ENCODE results near the gene STARD10. TPM values are rescaled to one million over a fixed set of nuclear protein-coding genes. Genes with fewer than 3 reads are reported as not detected.

STARD10 gene
- total RNA-seq, 8 experiments from 2014 or later = 7.8 to 26.9 (median 15.7) TPM

DNA sequence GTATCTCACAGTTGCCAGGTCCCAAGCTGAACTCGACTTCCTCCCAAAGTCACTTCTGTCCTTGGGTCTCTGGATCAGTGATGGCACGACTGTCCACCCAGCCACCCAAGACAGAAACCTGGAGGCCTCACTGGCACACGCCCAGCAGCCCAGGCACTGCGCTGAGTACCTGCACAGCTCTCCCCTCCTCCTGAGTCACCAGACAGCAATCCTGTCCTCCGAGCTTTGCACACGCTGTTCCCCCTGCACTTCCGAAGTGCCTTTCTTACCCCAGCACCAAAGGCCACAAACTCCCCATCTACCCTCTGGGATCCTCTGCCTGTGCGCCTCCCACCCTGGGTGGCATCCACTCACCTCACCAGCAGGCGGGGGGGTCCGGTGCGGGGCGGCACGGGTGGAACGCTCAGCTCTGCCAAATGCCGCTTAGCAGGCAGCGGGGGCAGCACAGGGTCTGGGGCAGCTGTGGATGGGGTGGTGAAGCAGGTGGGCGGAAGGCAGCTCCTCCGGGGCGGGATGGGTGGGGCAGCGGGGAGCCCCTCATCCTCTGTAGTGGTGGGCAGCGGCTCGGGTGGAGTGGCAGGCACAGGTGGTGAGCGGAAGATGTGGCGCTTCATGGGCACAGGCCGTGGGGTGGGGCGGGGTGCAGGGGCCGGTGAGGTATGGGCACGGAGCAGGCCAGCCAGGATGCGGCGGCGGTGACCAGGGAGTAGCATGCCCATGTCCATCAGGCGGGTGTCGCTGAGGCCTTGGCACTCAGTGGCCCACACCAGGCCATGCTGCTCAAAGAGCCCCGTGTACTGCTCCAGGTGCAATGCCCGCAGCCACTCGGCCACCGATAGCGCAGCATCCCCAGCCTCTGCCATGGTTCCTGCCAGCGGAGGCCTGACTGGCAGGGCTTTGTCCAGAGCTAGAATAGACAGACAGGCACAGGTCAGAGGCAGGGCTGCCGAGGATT is 67.3 kb downstream of the STARD10 start:
- Histone ChIP-seq H3K27ac (no peak overlapping the region), H3K4me3 (no peak overlapping the region), H3K4me1 (replicated peaks in 1 of 2) (peaks cover 13 to 19% of the 10 kb centered on the region in 2 donors)
- ATAC-seq (replicated peaks in 6 of 8) = no peak
- in situ Hi-C loops (cut with MboI; ENCODE audit: low pct_unique_long_range_greater_than_20kb in 2 of 9, low sequenced_read_pairs in 9 of 9, unreplicated experiment in 9 of 9) = loop anchor here in 2 of 9 experiments (10.0 to 25.0 kb wide), 2 partner anchors 68 to 461 kb away; partner anchors contain the start of gene STARD10 (in 1 of the 2)
- WGBS, 10 experiments = 20 to 100% (median 98%) methylated on average over 1 to 8 of the region's 40 CpGs; no CpG with 5 or more reads in 4 of the 10 experiments

- Histone ChIP-seq H3K4me1 (replicated peaks in 1 of 2) (peaks cover 17 to 28% of the 10 kb centered on the region in 2 donors), H3K4me3 (no peak overlapping the region), H3K27ac (no peak overlapping the region)
- in situ Hi-C loops (cut with MboI; ENCODE audit: low pct_unique_long_range_greater_than_20kb in 2 of 9, low sequenced_read_pairs in 9 of 9, unreplicated experiment in 9 of 9) = loop anchor here in 2 of 9 experiments (10.0 to 25.0 kb wide), 2 partner anchors 69 to 462 kb away; partner anchors contain the start of gene STARD10 (in 1 of the 2)
- 89 to 100% methylated on average over 1 to 3 of the region's 4 CpGs; no CpG with 5 or more reads in 8 of the 10 experiments for WGBS, 10 experiments
- no peak for ATAC-seq (replicated peaks in 6 of 8)
Observed at GRCh38 chr11:72725724-72726028, 68.2 kb downstream of the STARD10 start.

DNA sequence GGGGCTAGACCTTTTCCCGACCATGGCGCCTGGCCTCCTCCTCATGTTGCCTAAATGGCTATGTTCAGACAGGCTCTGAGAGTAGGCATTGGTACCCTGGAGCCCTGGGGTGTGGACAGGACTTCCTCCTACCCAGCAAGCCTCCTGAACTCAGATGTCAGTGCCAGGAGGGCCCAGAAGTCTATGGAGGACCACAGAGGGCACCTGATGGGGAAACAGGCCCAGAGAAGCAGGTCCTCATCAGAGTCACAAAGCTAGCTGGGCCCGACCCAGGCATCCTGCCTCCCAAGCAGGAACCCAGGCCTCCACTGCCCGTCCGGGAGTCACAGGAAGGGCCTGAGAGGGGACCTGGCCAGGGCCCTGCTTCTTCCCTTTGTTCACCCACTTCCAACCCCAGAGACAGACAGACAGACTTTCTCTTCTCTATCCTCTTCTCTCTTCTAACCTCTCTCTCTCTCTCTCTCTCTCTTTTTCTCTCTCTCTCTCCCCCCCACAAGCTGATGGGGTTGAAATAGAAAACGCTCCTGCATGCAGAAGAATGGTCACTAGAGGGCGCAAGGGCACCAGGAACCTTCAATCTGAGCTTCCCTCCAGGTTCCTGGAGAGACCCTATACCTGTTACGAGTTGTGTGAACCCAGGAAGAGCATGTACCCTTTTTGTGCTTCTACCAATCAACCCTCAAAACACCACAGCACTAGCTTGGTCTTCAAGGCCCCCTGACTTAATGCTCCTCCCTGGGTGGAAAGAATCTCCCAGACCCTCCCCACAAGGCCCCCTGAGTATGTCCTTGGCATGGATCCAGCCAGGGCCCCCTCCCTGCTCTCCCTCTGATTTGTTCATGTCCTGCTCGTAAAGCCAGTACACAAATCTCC is 68.8 kb downstream of the STARD10 start:
- in situ Hi-C loops (cut with MboI; ENCODE audit: low pct_unique_long_range_greater_than_20kb in 2 of 9, low sequenced_read_pairs in 9 of 9, unreplicated experiment in 9 of 9) = loop anchor here in 2 of 9 experiments (10.0 to 25.0 kb wide), 2 partner anchors 70 to 462 kb away; partner anchors contain the start of gene STARD10 (in 1 of the 2)
- no peak overlapping the region for H3K27ac ChIP-seq
- H3K4me1 ChIP-seq (replicated peaks in 1 of 2) = peaks cover 20 to 33% of the 10 kb centered on the region in 2 donors
- 0 to 83% (median 46%) methylated on average over 1 to 7 of the region's 9 CpGs; no CpG with 5 or more reads in 2 of the 10 experiments for WGBS, 10 experiments
- peak in 7 of 8 experiments; percentile 3 to 34 (median 13) for ATAC-seq (replicated peaks in 6 of 8)
- H3K4me3 ChIP-seq = no peak overlapping the region

DNA sequence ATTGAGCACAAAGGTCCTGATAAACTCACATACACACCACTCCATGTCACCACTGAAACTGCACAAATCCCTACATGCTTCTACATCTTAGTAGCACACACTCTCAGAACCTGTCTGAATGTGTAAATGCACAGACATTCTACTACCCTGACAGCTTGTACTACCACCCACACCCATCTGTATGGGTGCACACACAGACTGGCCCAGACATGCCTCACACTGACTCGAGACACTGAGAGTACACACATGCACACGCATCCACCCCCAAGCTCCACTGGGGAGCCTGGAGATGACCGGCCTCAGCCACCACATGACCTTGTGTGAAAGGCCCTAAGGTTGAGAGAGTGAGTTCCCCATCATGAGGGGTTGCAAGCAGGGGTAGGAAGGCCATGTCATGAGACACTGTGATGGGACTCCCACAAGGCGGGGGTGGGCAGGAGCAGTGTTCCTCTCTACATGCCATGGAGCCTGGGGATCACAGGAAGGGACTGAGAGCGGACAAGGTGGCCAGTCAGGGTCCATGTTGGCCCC is 69.8 kb downstream of the STARD10 start:
- WGBS, 10 experiments = 80 to 100% (median 86%) methylated on average over 1 of the region's 5 CpGs; no CpG with 5 or more reads in 7 of the 10 experiments
- Histone ChIP-seq H3K4me3 (no peak overlapping the region), H3K27ac (no peak overlapping the region), H3K4me1 (replicated peaks in 1 of 2) (peaks cover 27 to 43% of the 10 kb centered on the region in 2 donors)
- in situ Hi-C loops (cut with MboI; ENCODE audit: low pct_unique_long_range_greater_than_20kb in 2 of 9, low sequenced_read_pairs in 9 of 9, unreplicated experiment in 9 of 9) = loop anchor here in 1 of 9 experiments (10.0 kb wide), 1 partner anchor 71 kb away; the partner anchor contains the start of gene STARD10
- ATAC-seq (replicated peaks in 6 of 8) = peak in 1 of 8 experiments; percentile 2

DNA sequence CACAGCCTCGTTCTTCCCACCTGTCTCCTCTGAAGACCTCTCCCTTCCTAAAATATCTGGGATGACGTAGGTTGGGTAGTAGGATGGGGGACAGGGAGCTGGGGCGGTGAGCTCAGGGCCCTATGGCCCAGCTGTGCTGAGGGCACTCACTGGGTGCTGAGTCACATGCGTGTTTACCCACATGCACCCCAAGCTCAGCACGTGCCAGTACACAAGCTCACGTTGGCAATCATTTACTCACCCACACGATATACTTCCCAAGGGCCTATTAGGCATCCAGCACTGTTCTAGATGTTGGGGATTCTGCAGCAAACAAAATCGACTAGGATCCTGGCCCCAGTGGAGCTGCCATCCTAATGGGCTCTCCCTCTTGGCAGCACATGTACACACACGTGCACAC is 70.3 kb downstream of the STARD10 start:
- ATAC-seq (replicated peaks in 6 of 8) = no peak
- Histone ChIP-seq H3K27ac (no peak overlapping the region), H3K4me1 (replicated peaks in 1 of 2) (peaks cover 27 to 44% of the 10 kb centered on the region in 2 donors), H3K4me3 (no peak overlapping the region)
- WGBS, 10 experiments = 42 to 90% (median 74%) methylated on average over 1 to 7 of the region's 9 CpGs; no CpG with 5 or more reads in 1 of the 10 experiments
- in situ Hi-C loops (cut with MboI; ENCODE audit: low pct_unique_long_range_greater_than_20kb in 2 of 9, low sequenced_read_pairs in 9 of 9, unreplicated experiment in 9 of 9) = loop anchor here in 1 of 9 experiments (10.0 kb wide), 1 partner anchor 71 kb away; the partner anchor contains the start of gene STARD10

DNA sequence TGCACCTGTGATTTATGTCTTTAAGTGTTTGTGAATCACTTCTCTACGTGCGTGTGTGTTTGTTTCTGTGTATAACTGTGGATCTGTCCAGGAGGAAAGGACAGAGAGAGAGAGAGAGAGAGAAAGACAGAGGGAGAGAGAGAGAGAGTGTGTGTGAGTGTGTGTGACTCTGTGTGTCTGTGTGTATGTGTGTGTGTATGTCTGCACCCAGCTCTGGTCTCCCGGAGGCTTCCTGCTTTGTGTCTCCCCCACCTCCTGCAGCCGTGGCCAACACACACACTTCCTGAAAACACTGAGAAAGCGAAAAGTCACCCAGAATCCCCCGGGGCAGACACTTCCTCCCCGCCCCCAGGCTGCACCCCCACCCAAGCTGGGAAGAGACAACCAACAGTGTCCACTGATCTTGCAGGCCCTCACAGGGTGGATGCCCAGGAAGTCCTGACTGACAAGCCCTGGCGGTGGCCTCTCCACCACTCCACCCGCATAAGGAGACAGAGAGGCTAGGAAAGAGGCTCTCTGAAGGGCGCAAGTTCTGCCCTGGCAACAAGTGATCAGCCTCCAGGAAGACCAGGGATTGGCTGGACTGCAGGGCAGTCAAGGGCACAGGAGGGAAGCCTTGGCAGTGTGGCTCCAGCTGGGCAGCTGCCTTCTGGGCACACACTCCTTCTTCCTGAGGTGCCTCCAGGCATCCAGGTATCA is 71.6 kb downstream of the STARD10 start:
- H3K27ac ChIP-seq = peak overlapping the region; percentile 61 to 78
- peak overlapping the region in 4 of 5 donors; percentile 6 to 37 (median 21) for H3K4me3 ChIP-seq
- 0% methylated on average over 4 of the region's 10 CpGs; no CpG with 5 or more reads in 9 of the 10 experiments for WGBS, 10 experiments
- in situ Hi-C loops (cut with MboI; ENCODE audit: low pct_unique_long_range_greater_than_20kb in 2 of 9, low sequenced_read_pairs in 9 of 9, unreplicated experiment in 9 of 9) = loop anchor here in 1 of 9 experiments (10.0 kb wide), 1 partner anchor 73 kb away; the partner anchor contains the start of gene STARD10
- peaks cover 30 to 49% of the 10 kb centered on the region in 2 donors for H3K4me1 ChIP-seq (replicated peaks in 1 of 2)
- peak; percentile 85 to 96 (median 91) for ATAC-seq (replicated peaks in 6 of 8)

DNA sequence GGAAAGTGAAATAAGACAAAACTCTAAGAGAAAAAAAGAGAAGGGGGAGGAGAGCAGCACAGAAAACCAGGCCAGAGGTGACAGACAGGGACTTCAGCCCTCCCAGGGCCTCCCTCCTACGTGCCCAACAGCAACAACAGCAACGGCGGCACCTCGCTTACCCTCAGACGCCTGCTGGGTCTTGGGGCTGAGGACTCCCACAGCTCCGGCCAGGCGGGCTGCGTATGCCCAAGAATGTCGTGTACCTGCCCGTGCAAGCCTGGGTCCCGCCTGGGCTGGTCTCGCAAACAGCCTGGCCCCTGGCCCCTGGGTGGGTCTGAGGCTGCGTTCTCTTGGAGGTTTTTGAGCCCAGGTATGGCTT is 72.2 kb downstream of the STARD10 start:
- peak; percentile 0 to 16 (median 4) for ATAC-seq (replicated peaks in 6 of 8)
- Histone ChIP-seq H3K27ac (peak overlapping the region; percentile 61 to 78), H3K4me1 (replicated peaks in 1 of 2) (peaks cover 35 to 55% of the 10 kb centered on the region in 2 donors), H3K4me3 (peak overlapping the region in 4 of 5 donors; percentile 6 to 37 (median 21))
- in situ Hi-C loops (cut with MboI; ENCODE audit: low pct_unique_long_range_greater_than_20kb in 2 of 9, low sequenced_read_pairs in 9 of 9, unreplicated experiment in 9 of 9) = loop anchor here in 1 of 9 experiments (10.0 kb wide), 1 partner anchor 73 kb away; the partner anchor contains the start of gene STARD10
- 0 to 92% (median 42%) methylated on average over 1 to 11 of the region's 13 CpGs; no CpG with 5 or more reads in 2 of the 10 experiments for WGBS, 10 experiments

DNA sequence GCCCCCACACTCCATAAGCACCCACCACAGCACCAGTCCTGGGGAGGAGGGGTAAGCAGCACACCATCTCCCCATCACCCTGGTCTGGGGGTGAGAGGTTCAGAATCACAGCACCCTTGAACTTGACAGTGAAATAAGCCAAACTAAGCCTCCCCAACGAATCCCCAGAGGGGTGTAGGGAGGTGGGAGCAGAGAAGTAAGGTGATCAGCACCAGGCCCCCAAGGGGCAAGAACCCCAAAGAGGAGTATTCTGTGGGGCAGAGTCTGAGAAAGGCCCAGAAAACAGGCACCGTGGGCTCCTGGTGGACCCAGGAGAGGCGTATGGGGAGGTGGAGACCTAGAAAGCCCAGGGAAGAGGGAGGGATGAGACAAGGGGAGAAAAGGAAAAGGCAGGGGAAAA is 72.6 kb downstream of the STARD10 start:
- in situ Hi-C loops (cut with MboI; ENCODE audit: low pct_unique_long_range_greater_than_20kb in 2 of 9, low sequenced_read_pairs in 9 of 9, unreplicated experiment in 9 of 9) = loop anchor here in 1 of 9 experiments (10.0 kb wide), 1 partner anchor 74 kb away; the partner anchor contains the start of gene STARD10
- ATAC-seq (replicated peaks in 6 of 8) = no peak
- peaks cover 39 to 58% of the 10 kb centered on the region in 2 donors for H3K4me1 ChIP-seq (replicated peaks in 1 of 2)
- WGBS, 10 experiments = 19 to 100% (median 80%) methylated on average over 1 to 2 of the region's 3 CpGs; no CpG with 5 or more reads in 3 of the 10 experiments
- peak overlapping the region in 1 of 2 donors; percentile 78 for H3K27ac ChIP-seq
- H3K4me3 ChIP-seq = peak overlapping the region in 4 of 5 donors; percentile 6 to 37 (median 21)

DNA sequence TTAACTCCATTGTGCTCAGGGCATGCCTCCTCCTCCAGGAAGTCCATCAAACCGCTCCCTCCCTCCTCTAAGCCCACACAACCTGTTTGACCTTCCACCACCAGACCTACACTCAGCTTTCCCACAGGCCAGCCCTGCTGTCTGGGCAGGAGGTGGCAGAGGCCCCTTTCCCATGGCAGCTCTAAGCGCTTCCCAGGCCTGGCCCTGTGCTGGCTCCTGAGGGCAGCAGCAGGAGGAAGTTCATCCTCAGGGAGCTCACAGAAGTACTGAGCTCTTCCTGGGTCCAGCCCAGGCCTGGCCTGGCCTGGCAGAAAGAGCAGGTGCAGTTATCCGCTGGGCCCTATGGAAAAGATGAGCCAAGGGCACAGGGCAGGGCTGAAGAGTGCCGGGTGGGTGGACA is 73.1 kb downstream of the STARD10 start:
- Histone ChIP-seq H3K27ac (no peak overlapping the region), H3K4me3 (peak overlapping the region in 1 of 5 donors; percentile 37), H3K4me1 (replicated peaks in 1 of 2) (peaks cover 44 to 62% of the 10 kb centered on the region in 2 donors)
- no peak for ATAC-seq (replicated peaks in 6 of 8)
- in situ Hi-C loops (cut with MboI; ENCODE audit: low pct_unique_long_range_greater_than_20kb in 2 of 9, low sequenced_read_pairs in 9 of 9, unreplicated experiment in 9 of 9) = loop anchor here in 1 of 9 experiments (10.0 kb wide), 1 partner anchor 74 kb away; the partner anchor contains the start of gene STARD10
- WGBS, 10 experiments = 0 to 100% (median 100%) methylated on average over 1 to 3 of the region's 4 CpGs; no CpG with 5 or more reads in 4 of the 10 experiments

DNA sequence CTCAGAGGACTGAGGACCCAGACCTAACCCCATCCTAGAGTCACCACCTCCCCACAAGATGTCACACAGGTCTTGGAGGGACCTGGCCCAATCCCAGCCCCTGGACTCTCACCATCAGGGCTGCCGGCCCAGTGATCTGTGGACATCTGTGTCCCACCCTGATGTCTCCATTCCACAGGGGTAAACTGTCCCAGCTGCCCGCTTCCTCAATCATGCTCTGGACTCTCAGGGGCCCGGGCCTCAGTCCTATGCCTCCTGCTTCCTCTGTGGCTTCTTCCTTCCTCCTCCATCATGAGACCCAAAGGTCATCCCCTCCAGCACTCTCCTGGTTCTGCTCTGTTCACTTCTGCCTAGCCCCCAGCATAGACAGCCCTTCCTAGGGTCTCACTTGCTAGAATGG is 73.8 kb downstream of the STARD10 start:
- in situ Hi-C loops (cut with MboI; ENCODE audit: low pct_unique_long_range_greater_than_20kb in 2 of 9, low sequenced_read_pairs in 9 of 9, unreplicated experiment in 9 of 9) = loop anchor here in 1 of 9 experiments (10.0 kb wide), 1 partner anchor 75 kb away; the partner anchor contains the start of gene STARD10
- Histone ChIP-seq H3K4me3 (no peak overlapping the region), H3K4me1 (replicated peaks in 1 of 2) (peaks cover 46 to 58% of the 10 kb centered on the region in 2 donors), H3K27ac (no peak overlapping the region)
- 46 to 100% (median 80%) methylated on average over 1 to 3 of the region's 3 CpGs; no CpG with 5 or more reads in 5 of the 10 experiments for WGBS, 10 experiments
- ATAC-seq (replicated peaks in 6 of 8) = no peak

DNA sequence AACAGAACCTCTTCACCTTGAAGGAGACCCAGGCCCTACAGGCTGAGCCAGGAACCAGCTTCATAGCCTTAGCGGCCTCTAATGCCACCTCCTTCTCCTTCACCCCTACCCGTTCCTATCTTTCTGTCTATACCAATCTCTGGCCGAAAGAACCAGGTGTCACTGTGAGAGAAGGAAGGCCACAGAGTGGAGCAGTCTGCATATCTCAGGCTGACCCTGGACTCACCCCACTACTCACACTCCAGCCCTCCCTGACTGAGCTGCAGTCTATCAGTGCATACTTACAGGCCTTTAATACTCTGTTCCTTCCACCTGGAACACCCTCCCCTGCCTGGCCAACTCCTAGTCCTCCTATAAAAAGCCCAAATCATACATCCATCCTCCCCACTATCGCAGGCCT is 74.3 kb downstream of the STARD10 start:
- H3K4me1 ChIP-seq (replicated peaks in 1 of 2) = peaks cover 46 to 58% of the 10 kb centered on the region in 2 donors
- in situ Hi-C loops (cut with MboI; ENCODE audit: low pct_unique_long_range_greater_than_20kb in 2 of 9, low sequenced_read_pairs in 9 of 9, unreplicated experiment in 9 of 9) = no loop called here
- H3K27ac ChIP-seq = no peak overlapping the region
- ATAC-seq (replicated peaks in 6 of 8) = no peak
- 20 to 100% (median 97%) methylated on average over 1 to 4 of the region's 4 CpGs; no CpG with 5 or more reads in 4 of the 10 experiments for WGBS, 10 experiments
- H3K4me3 ChIP-seq = no peak overlapping the region
